ENCODE measurements around the gene TOMM40.

DNA sequence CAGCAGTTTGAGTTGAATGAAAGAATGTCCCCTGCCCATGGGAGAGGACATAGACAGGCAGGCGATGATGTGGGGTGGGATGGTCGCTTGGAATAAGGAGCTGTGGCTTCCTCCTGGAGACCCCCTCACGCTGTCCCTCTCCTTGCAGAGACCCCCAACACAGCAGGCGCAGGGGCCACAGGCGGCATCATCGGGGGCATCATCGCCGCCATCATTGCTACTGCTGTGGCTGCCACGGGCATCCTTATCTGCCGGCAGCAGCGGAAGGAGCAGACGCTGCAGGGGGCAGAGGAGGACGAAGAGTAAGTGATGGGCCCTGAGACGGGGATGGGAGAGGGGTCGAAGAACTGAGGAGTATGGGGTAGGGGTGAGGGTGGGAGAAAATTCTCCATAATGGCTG lies 9.0 kb upstream of the TOMM40 start:
- TF ChIP-seq, protein P1, sequence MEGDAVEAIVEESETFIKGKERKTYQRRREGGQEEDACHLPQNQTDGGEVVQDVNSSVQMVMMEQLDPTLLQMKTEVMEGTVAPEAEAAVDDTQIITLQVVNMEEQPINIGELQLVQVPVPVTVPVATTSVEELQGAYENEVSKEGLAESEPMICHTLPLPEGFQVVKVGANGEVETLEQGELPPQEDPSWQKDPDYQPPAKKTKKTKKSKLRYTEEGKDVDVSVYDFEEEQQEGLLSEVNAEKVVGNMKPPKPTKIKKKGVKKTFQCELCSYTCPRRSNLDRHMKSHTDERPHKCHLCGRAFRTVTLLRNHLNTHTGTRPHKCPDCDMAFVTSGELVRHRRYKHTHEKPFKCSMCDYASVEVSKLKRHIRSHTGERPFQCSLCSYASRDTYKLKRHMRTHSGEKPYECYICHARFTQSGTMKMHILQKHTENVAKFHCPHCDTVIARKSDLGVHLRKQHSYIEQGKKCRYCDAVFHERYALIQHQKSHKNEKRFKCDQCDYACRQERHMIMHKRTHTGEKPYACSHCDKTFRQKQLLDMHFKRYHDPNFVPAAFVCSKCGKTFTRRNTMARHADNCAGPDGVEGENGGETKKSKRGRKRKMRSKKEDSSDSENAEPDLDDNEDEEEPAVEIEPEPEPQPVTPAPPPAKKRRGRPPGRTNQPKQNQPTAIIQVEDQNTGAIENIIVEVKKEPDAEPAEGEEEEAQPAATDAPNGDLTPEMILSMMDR (conservative IDR thresholded peaks at IDR 0.05 in 1 of 2, IDR thresholded peaks at IDR 0.05 in 1 of 2; ENCODE audit: extremely low read depth in 1 of 2, insufficient read depth in 1 of 2, low read depth in 1 of 2, low read length in 2 of 2) = no peak
- no peak for TF ChIP-seq EZH2 (IDR thresholded peaks at IDR 0.05; ENCODE audit: borderline replicate concordance, low read length)

Data from mammary epithelial cell (primary cell).